ENCODE results near the gene GET4.

GRCh38 chr7:902996-903395, 26.6 kb downstream of the GET4 start:
- TF ChIP-seq POLR2A (IDR thresholded peaks at IDR 0.05) (no peak), CTCF (IDR thresholded peaks at IDR 0.05) (no peak), POLR2AphosphoS5 (IDR thresholded peaks at IDR 0.05; ENCODE audit: insufficient read depth in 1 of 2, low read depth in 1 of 2) (no peak)
